GM10248 (cell line): ENCODE data around the gene REPS1.

Experiments
- CTCF ChIA-PET: fragments of 300-600 bp; sonication (Branson Sonifier 250); formaldehyde crosslinking; extraction: SDS; loops from one replicate; lab custom pipeline; 2021; ENCODE audit warnings: antibody characterized with exemption; lab: Yijun Ruan, JAX
- POLR2A ChIA-PET: fragments of 350-650 bp; sonication (Branson Sonifier 250); formaldehyde crosslinking; extraction: SDS; loops from one replicate; lab custom pipeline; 2020; ENCODE audit warnings: antibody characterized with exemption; lab: Yijun Ruan, JAX
- DNase-seq: peaks from one replicate; pipeline ENCODE4 v3.0.0; 2012; ENCODE audit errors: extremely low spot score
- CTCF ChIP-seq: IDR thresholded peaks from 2 replicates; pipeline ENCODE4 v1.5.1; 2012; ENCODE audit warnings: mild to moderate bottlenecking, low read depth; ENCODE audit errors: extremely low read depth, missing control alignments, control extremely low read depth

The REPS1 gene

GRCh38 chr6:138987643-138988468, at the start of gene REPS1:
Gene REPS1, minus strand, starts transcription at chr6:138988253. Its CDS starts 571 bp downstream, at chr6:138987682.
- CTCF ChIA-PET, result interaction anchor here (0.8 to 9.3 kb wide), 29 partner anchors 12 to 222 kb away, joined by 3 to 96 read pairs (median 4); no protein-coding TSS in a partner anchor
- POLR2A ChIA-PET, result no interaction called here
- peak; percentile 96 for DNase-seq
- TF ChIP-seq CTCF, result peak; percentile 84

GRCh38 chr6:139037490-139037889, 49.4 kb upstream of the REPS1 start:
- no peak for TF ChIP-seq CTCF
- ChIA-PET POLR2A (no interaction called here), CTCF (no interaction called here)
- no peak for DNase-seq

GRCh38 chr6:139030228-139030963, 42.3 kb upstream of the REPS1 start:
- CTCF ChIA-PET, result interaction anchor here (0.8 to 1.2 kb wide), 3 partner anchors 9 to 334 kb away, joined by 3 to 4 read pairs (median 3); no protein-coding TSS in a partner anchor
- peak; percentile 52 for DNase-seq
- POLR2A ChIA-PET, result no interaction called here
- TF ChIP-seq CTCF, result no peak

GRCh38 chr6:139029470-139030227, 41.6 kb upstream of the REPS1 start:
- CTCF ChIA-PET, result interaction anchor here (1.1 to 1.2 kb wide), 2 partner anchors 9 to 16 kb away, joined by 3 to 4 read pairs; no protein-coding TSS in a partner anchor
- POLR2A ChIA-PET, result no interaction called here
- peak; percentile 53 for DNase-seq
- TF ChIP-seq CTCF, result no peak

GRCh38 chr6:139028658-139029469, 40.8 kb upstream of the REPS1 start, which contains the start of gene ABRACL:
Gene ABRACL, plus strand, starts transcription at chr6:139028745. Its CDS starts 5,416 bp downstream, at chr6:139034161.
- DNase-seq, result peak; percentile 84
- ChIA-PET POLR2A (interaction anchor here (0.6 kb wide), 1 partner anchor 20 kb away, joined by 4 read pairs; no protein-coding TSS in a partner anchor), CTCF (interaction anchor here (1.1 to 1.9 kb wide), 2 partner anchors 17 to 53 kb away, joined by 3 to 4 read pairs; no protein-coding TSS in a partner anchor)
- TF ChIP-seq CTCF, result no peak
